ENCODE measurements around the gene LAYN.

Gene LAYN

GRCh38 chr11:111531687-111532364 lies 8.7 kb upstream of the LAYN start:
- no peak for DNase-seq

- no peak for DNase-seq
Measured at GRCh38 chr11:111532365-111532709, 8.2 kb upstream of the LAYN start.

- no peak for DNase-seq
Measured at GRCh38 chr11:111535281-111535680, 5.2 kb upstream of the LAYN start.

GRCh38 chr11:111537336-111537860 lies 3.1 kb upstream of the LAYN start:
- no peak for DNase-seq

GRCh38 chr11:111538407-111539114 lies 2.0 kb upstream of the LAYN start:
- DNase-seq = no peak

GRCh38 chr11:111539426-111540113 lies 950 bp upstream of the LAYN start:
- DNase-seq = no peak

- DNase-seq = no peak
Measured at GRCh38 chr11:111540937-111541253, 375 bp downstream of the LAYN start.

- DNase-seq = no peak
Measured at GRCh38 chr11:111541254-111542061, 938 bp downstream of the LAYN start.

- no peak for DNase-seq
Measured at GRCh38 chr11:111542606-111543275, 2.2 kb downstream of the LAYN start.

- DNase-seq = no peak
Measured at GRCh38 chr11:111548525-111548924, 8.0 kb downstream of the LAYN start.

- no peak for DNase-seq
Measured at GRCh38 chr11:111549196-111549868, 8.8 kb downstream of the LAYN start.

- DNase-seq = no peak
Measured at GRCh38 chr11:111549869-111550203, 9.3 kb downstream of the LAYN start.

GRCh38 chr11:111550258-111550657 lies 9.7 kb downstream of the LAYN start:
- no peak for DNase-seq

- no peak for DNase-seq
Measured at GRCh38 chr11:111554532-111554931, 14.0 kb downstream of the LAYN start.

- no peak for DNase-seq
Measured at GRCh38 chr11:111555255-111555654, 14.7 kb downstream of the LAYN start.

- DNase-seq = no peak
Measured at GRCh38 chr11:111557425-111558111, 17.0 kb downstream of the LAYN start.

GRCh38 chr11:111559800-111560464 lies 19.4 kb downstream of the LAYN start:
- DNase-seq = no peak

- no peak for DNase-seq
Measured at GRCh38 chr11:111560800-111561199, 20.3 kb downstream of the LAYN start.

- DNase-seq = no peak
Measured at GRCh38 chr11:111561306-111561705, 20.8 kb downstream of the LAYN start.

- DNase-seq = no peak
Measured at GRCh38 chr11:111561791-111562325, 21.3 kb downstream of the LAYN start.

Data from activated effector memory CD4-positive, alpha-beta T cell treated with Interleukin-2 at 50 U/mL for 16 hours (primary cell).